ENCODE measurements around the gene COL8A1.

DNA sequence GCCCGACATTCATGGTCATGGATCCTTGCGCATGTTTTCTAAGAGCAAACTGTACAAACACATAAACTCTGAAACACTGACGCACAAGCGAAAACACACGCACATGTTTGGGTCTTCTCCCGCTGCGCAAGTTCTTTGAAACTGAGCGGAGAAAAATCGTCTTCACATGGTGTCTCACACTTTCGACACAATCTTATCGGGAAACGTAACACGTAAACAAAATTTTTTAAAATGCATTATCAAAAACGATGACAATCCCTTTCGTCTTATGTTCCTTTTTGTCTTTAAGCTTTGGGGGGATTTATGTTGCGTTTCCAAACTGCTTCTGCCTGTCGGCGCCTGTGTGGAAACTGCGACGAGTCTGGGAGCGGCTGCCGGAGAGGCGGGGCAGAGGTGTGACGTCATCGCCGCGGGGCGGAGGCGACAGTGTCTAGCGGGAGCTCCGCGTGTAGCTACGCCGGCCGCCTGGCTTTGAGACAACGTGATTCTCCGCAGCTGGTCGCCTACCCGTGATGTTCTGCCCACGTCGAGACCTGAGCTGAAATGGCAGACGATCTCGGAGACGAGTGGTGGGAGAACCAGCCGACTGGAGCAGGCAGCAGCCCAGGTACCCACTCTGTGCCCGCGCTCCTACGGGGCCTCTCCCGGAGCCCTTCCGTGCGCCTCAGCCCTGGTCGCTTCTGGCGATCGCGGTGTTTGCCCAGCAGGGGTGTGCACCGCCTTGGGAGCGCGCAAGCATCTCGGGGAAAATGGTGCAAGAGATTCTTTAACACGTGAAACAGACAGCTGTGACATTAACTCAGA lies 179.2 kb downstream of the COL8A1 start, which contains the start of gene CMSS1:
- TF ChIP-seq POLR2A (IDR thresholded peaks at IDR 0.05) = peak in 1 of 2 donors; percentile 36
- TF ChIP-seq, protein P1, sequence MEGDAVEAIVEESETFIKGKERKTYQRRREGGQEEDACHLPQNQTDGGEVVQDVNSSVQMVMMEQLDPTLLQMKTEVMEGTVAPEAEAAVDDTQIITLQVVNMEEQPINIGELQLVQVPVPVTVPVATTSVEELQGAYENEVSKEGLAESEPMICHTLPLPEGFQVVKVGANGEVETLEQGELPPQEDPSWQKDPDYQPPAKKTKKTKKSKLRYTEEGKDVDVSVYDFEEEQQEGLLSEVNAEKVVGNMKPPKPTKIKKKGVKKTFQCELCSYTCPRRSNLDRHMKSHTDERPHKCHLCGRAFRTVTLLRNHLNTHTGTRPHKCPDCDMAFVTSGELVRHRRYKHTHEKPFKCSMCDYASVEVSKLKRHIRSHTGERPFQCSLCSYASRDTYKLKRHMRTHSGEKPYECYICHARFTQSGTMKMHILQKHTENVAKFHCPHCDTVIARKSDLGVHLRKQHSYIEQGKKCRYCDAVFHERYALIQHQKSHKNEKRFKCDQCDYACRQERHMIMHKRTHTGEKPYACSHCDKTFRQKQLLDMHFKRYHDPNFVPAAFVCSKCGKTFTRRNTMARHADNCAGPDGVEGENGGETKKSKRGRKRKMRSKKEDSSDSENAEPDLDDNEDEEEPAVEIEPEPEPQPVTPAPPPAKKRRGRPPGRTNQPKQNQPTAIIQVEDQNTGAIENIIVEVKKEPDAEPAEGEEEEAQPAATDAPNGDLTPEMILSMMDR (IDR thresholded peaks at IDR 0.05) = peak in 2 of 12 donors; percentile 30 to 36
